DOHH2 (cell line): Measurements from ENCODE around the gene WDFY2.

Source experiments
- H3F3A ChIP-seq: fragments of 200-600 bp; sonication (generic), shearing (Covaris generic); 2 replicates; pipeline ENCODE4 v1.6.0; 2016; ENCODE audit warnings: antibody characterized with exemption, mild to moderate bottlenecking; ENCODE audit not compliant: control insufficient read depth, insufficient read depth
- H3K27ac ChIP-seq: fragments of 200-600 bp; sonication (generic); 2 replicates; pipeline ENCODE4 v1.5.1; 2014; ENCODE audit warnings: low read depth, mild to moderate bottlenecking, low read length, moderate library complexity
- H3K27me3 ChIP-seq: fragments of 200-600 bp; sonication (generic); 2 replicates; pipeline ENCODE4 v1.6.1; 2014; ENCODE audit warnings: mild to moderate bottlenecking, low read length, mixed read lengths; ENCODE audit not compliant: control insufficient read depth
- H3K36me3 ChIP-seq: fragments of 200-600 bp; sonication (generic); 2 replicates; pipeline ENCODE4 v1.6.1; 2014; ENCODE audit warnings: mild to moderate bottlenecking, low read length, moderate library complexity, mixed read lengths; ENCODE audit not compliant: control insufficient read depth
- H3K4me1 ChIP-seq: fragments of 200-600 bp; sonication (generic); 2 replicates; pipeline ENCODE4 v1.6.1; 2014; ENCODE audit warnings: mild to moderate bottlenecking, low read length, mixed read lengths; ENCODE audit not compliant: control insufficient read depth
- H3K4me2 ChIP-seq: fragments of 200-600 bp; sonication (generic); 2 replicates; pipeline ENCODE4 v1.6.0; 2014; ENCODE audit warnings: mild to moderate bottlenecking, low read length, moderate library complexity
- H3K4me3 ChIP-seq: fragments of 200-600 bp; sonication (generic); 2 replicates; pipeline ENCODE4 v1.5.1; 2014; ENCODE audit warnings: mild to moderate bottlenecking, low read length, mixed read lengths
- H3K79me2 ChIP-seq: fragments of 200-600 bp; sonication (generic); 2 replicates; pipeline ENCODE4 v1.6.1; 2014; ENCODE audit warnings: mild to moderate bottlenecking, low read length, mixed read lengths; ENCODE audit not compliant: control insufficient read depth
- H3K9me2 ChIP-seq: fragments of 200-600 bp; sonication (generic); replicated peaks from 2 replicates; pipeline ENCODE4 v1.6.1; 2014; ENCODE audit warnings: mild to moderate bottlenecking, low read length, mixed read lengths; ENCODE audit not compliant: control insufficient read depth
- H3K9me3 ChIP-seq: fragments of 200-600 bp; sonication (generic); 2 replicates; pipeline ENCODE4 v1.6.1; 2014; ENCODE audit warnings: antibody characterized with exemption, low read length, mixed read lengths; ENCODE audit not compliant: control insufficient read depth, insufficient read depth
- H4K20me1 ChIP-seq: fragments of 200-600 bp; sonication (generic); 2 replicates; pipeline ENCODE4 v1.6.0; 2014; ENCODE audit warnings: low read depth, mild to moderate bottlenecking, antibody characterized with exemption, low read length, moderate library complexity; ENCODE audit not compliant: control insufficient read depth, insufficient read depth
- CTCF ChIP-seq: fragments of 200-600 bp; sonication (generic); IDR thresholded peaks from one replicate; pipeline ENCODE4 v1.5.1; 2014; ENCODE audit warnings: antibody characterized with exemption, mild to moderate bottlenecking, low read depth, low read length; ENCODE audit not compliant: poor library complexity, severe bottlenecking
- EZH2phosphoT487 ChIP-seq: fragments of 200-600 bp; sonication (generic); IDR thresholded peaks from 2 replicates; pipeline ENCODE4 v1.6.1; 2017; ENCODE audit warnings: borderline replicate concordance, mild to moderate bottlenecking, antibody characterized with exemption, low read length, moderate library complexity, mixed read lengths

WDFY2 gene

GRCh38 chr13:51643882-51644281, 59.6 kb downstream of the WDFY2 start:
- Histone ChIP-seq H3F3A (no peaks in the 10 kb centered on the region), H3K27ac (no peak overlapping the region), H3K9me2 (no peaks in the 10 kb centered on the region), H3K4me2 (no peak overlapping the region), H3K4me1 (peaks cover 26% of the 10 kb centered on the region), H3K36me3 (no peaks in the 10 kb centered on the region), H3K27me3 (no peaks in the 10 kb centered on the region), H3K79me2 (no peaks in the 10 kb centered on the region), H3K4me3 (no peak overlapping the region), H4K20me1 (no peaks in the 10 kb centered on the region), H3K9me3 (no peaks in the 10 kb centered on the region)
- TF ChIP-seq CTCF = no peak
- no peak for TF ChIP-seq EZH2phosphoT487

GRCh38 chr13:51644654-51645053, 60.4 kb downstream of the WDFY2 start:
- no peaks in the 10 kb centered on the region for H4K20me1 ChIP-seq
- H3K9me3 ChIP-seq = no peaks in the 10 kb centered on the region
- H3K4me1 ChIP-seq = peaks cover 26% of the 10 kb centered on the region
- H3F3A ChIP-seq = no peaks in the 10 kb centered on the region
- H3K4me3 ChIP-seq = no peak overlapping the region
- TF ChIP-seq CTCF (no peak), EZH2phosphoT487 (no peak)
- no peaks in the 10 kb centered on the region for H3K36me3 ChIP-seq
- no peaks in the 10 kb centered on the region for H3K79me2 ChIP-seq
- H3K9me2 ChIP-seq = no peaks in the 10 kb centered on the region
- H3K4me2 ChIP-seq = peak overlapping the region; percentile 40; the same call in 1 of the 2 replicates
- no peaks in the 10 kb centered on the region for H3K27me3 ChIP-seq
- no peak overlapping the region for H3K27ac ChIP-seq

- H4K20me1 ChIP-seq = no peaks in the 10 kb centered on the region
- H3K4me2 ChIP-seq = peak overlapping the region; percentile 40
- H3K9me2 ChIP-seq = no peaks in the 10 kb centered on the region
- H3K79me2 ChIP-seq = no peaks in the 10 kb centered on the region
- H3K4me3 ChIP-seq = no peak overlapping the region
- TF ChIP-seq CTCF = no peak
- no peak for TF ChIP-seq EZH2phosphoT487
- H3K27me3 ChIP-seq = no peaks in the 10 kb centered on the region
- peaks cover 26% of the 10 kb centered on the region for H3K4me1 ChIP-seq
- no peaks in the 10 kb centered on the region for H3K36me3 ChIP-seq
- no peak overlapping the region for H3K27ac ChIP-seq
- no peaks in the 10 kb centered on the region for H3K9me3 ChIP-seq
- no peaks in the 10 kb centered on the region for H3F3A ChIP-seq
These were observed 60.9 kb downstream of the WDFY2 start for GRCh38 chr13:51645154-51645650.
